Liver (tissue), 9 donors: Measurements from ENCODE around the gene ENTHD1. TPM values are rescaled to one million over a fixed set of nuclear protein-coding genes. Genes with fewer than 3 reads are reported as not detected.

Experiments
- DNase-seq: peaks from one replicate; pipeline ENCODE4 v3.0.0-alpha.2; 2017; ENCODE audit warnings: low spot score
- H3K27ac ChIP-seq, 2 donors: one replicate each; pipeline ENCODE4 v1.7.0; 2013; ENCODE audit warnings: inconsistent platforms in 2 of 2, low read length in 2 of 2, control low read depth in 1 of 2, low read depth in 1 of 2, mild to moderate bottlenecking in 1 of 2
- H3K27me3 ChIP-seq, 4 donors: one replicate each; pipeline versions ENCODE4 v1.6.1 to v1.7.0; 2013; ENCODE audit warnings: low read length in 3 of 4, inconsistent platforms in 1 of 4, mild to moderate bottlenecking in 1 of 4, moderate library complexity in 1 of 4; ENCODE audit not compliant: control insufficient read depth in 4 of 4, insufficient read depth in 4 of 4
- H3K36me3 ChIP-seq, 4 donors: one replicate each; pipeline versions ENCODE4 v1.6.1 to v1.7.0; 2013; ENCODE audit warnings: low read length in 3 of 4, mild to moderate bottlenecking in 3 of 4, low read depth in 1 of 4, moderate library complexity in 1 of 4; ENCODE audit not compliant: control insufficient read depth in 4 of 4, insufficient read depth in 3 of 4
- H3K4me1 ChIP-seq, 4 donors: one replicate each; pipeline versions ENCODE4 v1.6.1 to v1.7.0; 2013; ENCODE audit warnings: low read length in 3 of 4, mild to moderate bottlenecking in 3 of 4, moderate library complexity in 1 of 4; ENCODE audit not compliant: control insufficient read depth in 4 of 4, insufficient read depth in 4 of 4
- H3K4me3 ChIP-seq, 3 donors: one replicate each; pipeline versions ENCODE4 v1.6.1 to v1.7.0; 2013; ENCODE audit warnings: low read length in 3 of 3, control low read depth in 1 of 3, low read depth in 1 of 3, mild to moderate bottlenecking in 1 of 3
- H3K9ac ChIP-seq, 2 donors: one replicate each; pipeline ENCODE4 v1.7.0; 2013; ENCODE audit warnings: low read length in 2 of 2, mild to moderate bottlenecking in 2 of 2, moderate library complexity in 2 of 2, control low read depth in 1 of 2, low read depth in 1 of 2
- H3K9me3 ChIP-seq, 4 donors: one replicate each; pipeline versions ENCODE4 v1.6.1 to v1.7.0; 2013; ENCODE audit warnings: low read length in 3 of 4; ENCODE audit not compliant: control insufficient read depth in 4 of 4
- EGR1 ChIP-seq, 2 donors: IDR thresholded peaks; 2 replicates each; pipeline ENCODE4 v1.6.1; 2016 to 2018; ENCODE audit warnings: antibody characterized with exemption in 2 of 2, low read depth in 2 of 2
- FOXA1 ChIP-seq: IDR thresholded peaks from 2 replicates; pipeline ENCODE4 v1.6.1; 2016; ENCODE audit warnings: antibody characterized with exemption
- FOXA2 ChIP-seq: IDR thresholded peaks from 2 replicates; pipeline ENCODE4 v1.6.1; 2016; ENCODE audit warnings: antibody characterized with exemption
- GABPA ChIP-seq, 2 donors: IDR thresholded peaks in 1 of 2; conservative IDR thresholded peaks in 1 of 2; 2 replicates each; pipeline ENCODE4 v1.6.1; 2016; ENCODE audit warnings: antibody characterized with exemption in 2 of 2, mild to moderate bottlenecking in 1 of 2, moderate library complexity in 1 of 2
- HNF4A ChIP-seq, 2 donors: conservative IDR thresholded peaks; 2 replicates each; pipeline ENCODE4 v1.6.1; 2016; ENCODE audit warnings: antibody characterized with exemption in 2 of 2, mild to moderate bottlenecking in 2 of 2
- HNF4G ChIP-seq: IDR thresholded peaks from 2 replicates; pipeline ENCODE4 v1.6.1; 2016; ENCODE audit warnings: antibody characterized with exemption
- JUND ChIP-seq, 2 donors: IDR thresholded peaks; 2 replicates each; pipeline ENCODE4 v1.6.1; 2016; ENCODE audit warnings: antibody characterized with exemption in 2 of 2
- NR2F2 ChIP-seq: IDR thresholded peaks from 2 replicates; pipeline ENCODE4 v1.6.1; 2016; ENCODE audit warnings: antibody characterized with exemption
- RAD21 ChIP-seq, 2 donors: IDR thresholded peaks; 2 replicates each; pipeline ENCODE4 v1.6.1; 2016; ENCODE audit warnings: antibody characterized with exemption in 2 of 2, mild to moderate bottlenecking in 2 of 2
- RXRA ChIP-seq, 2 donors: IDR thresholded peaks; 2 replicates each; pipeline ENCODE4 v1.6.1; 2017 to 2018; ENCODE audit warnings: antibody characterized with exemption in 2 of 2, mild to moderate bottlenecking in 1 of 2
- SP1 ChIP-seq: IDR thresholded peaks from 2 replicates; pipeline ENCODE4 v1.6.1; 2018; ENCODE audit warnings: antibody characterized with exemption, mild to moderate bottlenecking
- TAF1 ChIP-seq: conservative IDR thresholded peaks from 2 replicates; pipeline ENCODE4 v1.6.1; 2016; ENCODE audit warnings: antibody characterized with exemption, mild to moderate bottlenecking
- YY1 ChIP-seq: IDR thresholded peaks from 2 replicates; pipeline ENCODE4 v1.6.1; 2016; ENCODE audit warnings: antibody characterized with exemption, mild to moderate bottlenecking
- WGBS: extraction: QIAGEN DNeasy Blood & Tissue Kit; methylation state at CpG from one replicate; pipeline ENCODE4 v1.1.7; 2013; 5-methylcytosine and 5-hydroxymethylcytosine counted together
- polyA plus RNA-seq, 2 donors: library from polyadenylated mRNA; stranded (reverse) in 1 of 2; unstranded in 1 of 2; fragments of 200-250 nt in 1 of 2; fragments of >200 nt in 1 of 2; fragmentation: Nextera tagmentation in 1 of 2; extraction: Ambion mirVana in 1 of 2; gene quantifications; one replicate each; pipeline versions ENCODE4 v1.2.1 to v1.2.3, GENCODE V29; 2013 to 2015
- total RNA-seq, 2 donors: library from RNA; depleted of rRNA; stranded (reverse); fragments of >200 nt; gene quantifications; one replicate each; pipeline ENCODE4 v1.2.3, GENCODE V29; 2014
- TF ChIP-seq, protein P1 (sequence below): IDR thresholded peaks from 2 replicates; pipeline ENCODE4 v1.6.1; 2016; ENCODE audit warnings: antibody characterized with exemption, mild to moderate bottlenecking
- TF ChIP-seq, protein P2 (sequence below): IDR thresholded peaks from 2 replicates; pipeline ENCODE4 v1.6.1; 2016; ENCODE audit warnings: antibody characterized with exemption
- TF ChIP-seq, protein P3 (sequence below): IDR thresholded peaks from 2 replicates; pipeline ENCODE4 v1.6.1; 2016; ENCODE audit warnings: antibody characterized with exemption
- TF ChIP-seq, protein P4 (sequence below): fragments of 150-350 bp; IDR thresholded peaks from 2 replicates; pipeline ENCODE4 v1.5.1; 2017; ENCODE audit warnings: improper control_type of control experiment, low read depth, low read length; ENCODE audit not compliant: missing input control
- TF ChIP-seq, protein P5 (sequence below): IDR thresholded peaks from 2 replicates; pipeline ENCODE4 v1.6.1; 2016; ENCODE audit warnings: antibody characterized with exemption
- donor health status: healthy.
- donor health status: healthy.
- donor health status: healthy.
- donor health status: healthy.
- donor health status: healthy.

The ENTHD1 gene
- total and polyA plus RNA-seq, 4 donors = not detected

DNA sequence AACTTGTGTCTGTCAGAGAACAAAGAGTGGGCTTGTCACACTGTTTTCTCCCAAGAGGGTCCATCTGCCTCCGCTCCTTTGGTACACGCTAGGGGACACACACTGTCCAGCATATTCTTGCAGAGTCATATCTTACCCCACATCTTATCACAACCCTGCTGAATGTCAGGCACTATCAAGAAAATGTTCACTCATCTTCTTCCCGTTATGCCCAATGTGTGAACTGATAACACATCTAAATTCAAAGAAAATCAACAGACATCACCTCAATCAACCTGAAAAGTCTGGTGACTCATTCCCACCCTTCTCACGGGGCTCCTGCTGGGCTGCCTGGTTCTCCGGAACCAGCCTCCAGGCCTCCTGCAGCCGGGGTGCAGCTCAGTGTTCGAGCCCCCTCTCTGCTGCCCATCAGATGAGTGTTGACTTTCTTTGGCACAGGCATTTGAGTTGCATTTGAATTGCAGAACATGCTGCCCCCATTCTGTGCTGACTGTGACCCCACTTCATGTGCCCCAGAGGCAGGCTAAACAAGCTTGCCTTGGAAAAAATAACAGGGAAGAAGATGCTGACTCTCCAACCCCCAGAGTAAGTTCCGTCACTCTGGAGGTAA, 26.7 kb upstream of the ENTHD1 start:
- Histone ChIP-seq H3K27ac (no peak overlapping the region), H3K9me3 (no peaks in the 10 kb centered on the region), H3K4me1 (no peaks in the 10 kb centered on the region), H3K27me3 (peaks cover 0 to 2% (median 0%) of the 10 kb centered on the region in 4 donors), H3K4me3 (no peak overlapping the region), H3K36me3 (no peaks in the 10 kb centered on the region), H3K9ac (no peak overlapping the region)
- TF ChIP-seq SP1 (no peak), HNF4A (conservative IDR thresholded peaks at IDR 0.05) (no peak), FOXA1 (no peak), TAF1 (no peak)
- WGBS = 79% methylated on average over 8 of the region's 8 CpGs
- no peak for DNase-seq

DNA sequence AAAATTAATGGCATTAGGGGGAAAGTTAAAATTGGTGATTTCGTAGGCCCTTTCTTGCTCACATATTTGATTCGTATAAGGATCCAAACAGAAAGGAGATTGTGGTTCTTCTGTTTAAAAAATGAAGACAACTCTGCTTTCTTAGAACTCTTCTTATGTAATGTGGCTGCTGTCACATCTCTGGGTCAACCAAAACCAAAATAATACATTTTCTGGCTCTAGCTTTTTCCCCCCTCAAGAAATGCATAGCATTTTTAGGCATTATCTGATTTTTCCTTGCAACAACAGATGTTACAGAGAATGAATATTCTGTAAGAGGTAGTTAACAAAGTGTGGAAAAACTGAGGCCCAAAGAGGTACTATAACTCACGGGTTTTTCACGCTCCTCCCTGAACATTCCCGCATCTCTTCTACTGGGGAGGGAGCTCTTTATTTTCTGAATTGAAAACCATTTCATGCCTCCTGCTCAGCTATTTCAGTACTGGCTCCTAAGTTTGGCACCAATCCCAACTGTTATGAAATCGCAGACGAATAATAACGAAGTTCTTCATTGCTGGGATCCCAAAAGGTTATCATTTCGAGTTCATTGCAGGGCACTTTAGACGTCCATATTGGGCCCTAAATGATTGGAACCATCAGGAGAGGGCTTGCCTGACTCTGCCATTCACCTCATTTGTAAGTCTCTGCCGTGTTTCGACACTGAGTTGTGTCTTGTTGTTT, 24.4 kb upstream of the ENTHD1 start:
- Histone ChIP-seq H3K36me3 (no peaks in the 10 kb centered on the region), H3K9ac (no peak overlapping the region), H3K9me3 (no peaks in the 10 kb centered on the region), H3K4me1 (no peaks in the 10 kb centered on the region), H3K27me3 (peaks cover 0 to 4% (median 1%) of the 10 kb centered on the region in 4 donors), H3K27ac (no peak overlapping the region), H3K4me3 (no peak overlapping the region)
- DNase-seq = no peak
- no peak for TF ChIP-seq GABPA (IDR thresholded peaks at IDR 0.05 in 1 of 2, conservative IDR thresholded peaks at IDR 0.05 in 1 of 2)
- TF ChIP-seq NR2F2 = no peak
- TF ChIP-seq, protein P1, sequence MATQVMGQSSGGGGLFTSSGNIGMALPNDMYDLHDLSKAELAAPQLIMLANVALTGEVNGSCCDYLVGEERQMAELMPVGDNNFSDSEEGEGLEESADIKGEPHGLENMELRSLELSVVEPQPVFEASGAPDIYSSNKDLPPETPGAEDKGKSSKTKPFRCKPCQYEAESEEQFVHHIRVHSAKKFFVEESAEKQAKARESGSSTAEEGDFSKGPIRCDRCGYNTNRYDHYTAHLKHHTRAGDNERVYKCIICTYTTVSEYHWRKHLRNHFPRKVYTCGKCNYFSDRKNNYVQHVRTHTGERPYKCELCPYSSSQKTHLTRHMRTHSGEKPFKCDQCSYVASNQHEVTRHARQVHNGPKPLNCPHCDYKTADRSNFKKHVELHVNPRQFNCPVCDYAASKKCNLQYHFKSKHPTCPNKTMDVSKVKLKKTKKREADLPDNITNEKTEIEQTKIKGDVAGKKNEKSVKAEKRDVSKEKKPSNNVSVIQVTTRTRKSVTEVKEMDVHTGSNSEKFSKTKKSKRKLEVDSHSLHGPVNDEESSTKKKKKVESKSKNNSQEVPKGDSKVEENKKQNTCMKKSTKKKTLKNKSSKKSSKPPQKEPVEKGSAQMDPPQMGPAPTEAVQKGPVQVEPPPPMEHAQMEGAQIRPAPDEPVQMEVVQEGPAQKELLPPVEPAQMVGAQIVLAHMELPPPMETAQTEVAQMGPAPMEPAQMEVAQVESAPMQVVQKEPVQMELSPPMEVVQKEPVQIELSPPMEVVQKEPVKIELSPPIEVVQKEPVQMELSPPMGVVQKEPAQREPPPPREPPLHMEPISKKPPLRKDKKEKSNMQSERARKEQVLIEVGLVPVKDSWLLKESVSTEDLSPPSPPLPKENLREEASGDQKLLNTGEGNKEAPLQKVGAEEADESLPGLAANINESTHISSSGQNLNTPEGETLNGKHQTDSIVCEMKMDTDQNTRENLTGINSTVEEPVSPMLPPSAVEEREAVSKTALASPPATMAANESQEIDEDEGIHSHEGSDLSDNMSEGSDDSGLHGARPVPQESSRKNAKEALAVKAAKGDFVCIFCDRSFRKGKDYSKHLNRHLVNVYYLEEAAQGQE = no peak
- TF ChIP-seq RXRA (IDR thresholded peaks at IDR 0.05) = no peak
- TF ChIP-seq, protein P2, sequence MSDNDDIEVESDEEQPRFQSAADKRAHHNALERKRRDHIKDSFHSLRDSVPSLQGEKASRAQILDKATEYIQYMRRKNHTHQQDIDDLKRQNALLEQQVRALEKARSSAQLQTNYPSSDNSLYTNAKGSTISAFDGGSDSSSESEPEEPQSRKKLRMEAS = no peak
- TF ChIP-seq RAD21 (IDR thresholded peaks at IDR 0.05) = no peak
- TF ChIP-seq YY1 = no peak
- TF ChIP-seq JUND (IDR thresholded peaks at IDR 0.05) = no peak
- TF ChIP-seq SP1 = no peak
- TF ChIP-seq HNF4G = no peak
- no peak for TF ChIP-seq FOXA2
- TF ChIP-seq HNF4A (conservative IDR thresholded peaks at IDR 0.05) = no peak
- TF ChIP-seq, protein P3, sequence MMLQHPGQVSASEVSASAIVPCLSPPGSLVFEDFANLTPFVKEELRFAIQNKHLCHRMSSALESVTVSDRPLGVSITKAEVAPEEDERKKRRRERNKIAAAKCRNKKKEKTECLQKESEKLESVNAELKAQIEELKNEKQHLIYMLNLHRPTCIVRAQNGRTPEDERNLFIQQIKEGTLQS = no peak
- TF ChIP-seq TAF1 = no peak
- no peak for TF ChIP-seq EGR1 (IDR thresholded peaks at IDR 0.05; ENCODE audit: low read depth in 2 of 2)
- TF ChIP-seq, protein P4, sequence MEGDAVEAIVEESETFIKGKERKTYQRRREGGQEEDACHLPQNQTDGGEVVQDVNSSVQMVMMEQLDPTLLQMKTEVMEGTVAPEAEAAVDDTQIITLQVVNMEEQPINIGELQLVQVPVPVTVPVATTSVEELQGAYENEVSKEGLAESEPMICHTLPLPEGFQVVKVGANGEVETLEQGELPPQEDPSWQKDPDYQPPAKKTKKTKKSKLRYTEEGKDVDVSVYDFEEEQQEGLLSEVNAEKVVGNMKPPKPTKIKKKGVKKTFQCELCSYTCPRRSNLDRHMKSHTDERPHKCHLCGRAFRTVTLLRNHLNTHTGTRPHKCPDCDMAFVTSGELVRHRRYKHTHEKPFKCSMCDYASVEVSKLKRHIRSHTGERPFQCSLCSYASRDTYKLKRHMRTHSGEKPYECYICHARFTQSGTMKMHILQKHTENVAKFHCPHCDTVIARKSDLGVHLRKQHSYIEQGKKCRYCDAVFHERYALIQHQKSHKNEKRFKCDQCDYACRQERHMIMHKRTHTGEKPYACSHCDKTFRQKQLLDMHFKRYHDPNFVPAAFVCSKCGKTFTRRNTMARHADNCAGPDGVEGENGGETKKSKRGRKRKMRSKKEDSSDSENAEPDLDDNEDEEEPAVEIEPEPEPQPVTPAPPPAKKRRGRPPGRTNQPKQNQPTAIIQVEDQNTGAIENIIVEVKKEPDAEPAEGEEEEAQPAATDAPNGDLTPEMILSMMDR = no peak
- TF ChIP-seq FOXA1 = no peak
- TF ChIP-seq, protein P5, sequence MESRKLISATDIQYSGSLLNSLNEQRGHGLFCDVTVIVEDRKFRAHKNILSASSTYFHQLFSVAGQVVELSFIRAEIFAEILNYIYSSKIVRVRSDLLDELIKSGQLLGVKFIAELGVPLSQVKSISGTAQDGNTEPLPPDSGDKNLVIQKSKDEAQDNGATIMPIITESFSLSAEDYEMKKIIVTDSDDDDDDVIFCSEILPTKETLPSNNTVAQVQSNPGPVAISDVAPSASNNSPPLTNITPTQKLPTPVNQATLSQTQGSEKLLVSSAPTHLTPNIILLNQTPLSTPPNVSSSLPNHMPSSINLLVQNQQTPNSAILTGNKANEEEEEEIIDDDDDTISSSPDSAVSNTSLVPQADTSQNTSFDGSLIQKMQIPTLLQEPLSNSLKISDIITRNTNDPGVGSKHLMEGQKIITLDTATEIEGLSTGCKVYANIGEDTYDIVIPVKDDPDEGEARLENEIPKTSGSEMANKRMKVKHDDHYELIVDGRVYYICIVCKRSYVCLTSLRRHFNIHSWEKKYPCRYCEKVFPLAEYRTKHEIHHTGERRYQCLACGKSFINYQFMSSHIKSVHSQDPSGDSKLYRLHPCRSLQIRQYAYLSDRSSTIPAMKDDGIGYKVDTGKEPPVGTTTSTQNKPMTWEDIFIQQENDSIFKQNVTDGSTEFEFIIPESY = no peak
- 53% methylated on average over 12 of the region's 12 CpGs for WGBS
